LNCaP clone FGC (cell line): ENCODE results near the gene SEMA4B.

ENCODE experiments used
- DNase-seq: peaks from one replicate; pipeline ENCODE4 v3.0.0-alpha.2; 2011; ENCODE audit warnings: low read depth
- H3K4me3 ChIP-seq: 2 replicates; pipeline ENCODE4 v1.5.1; 2011; ENCODE audit warnings: mild to moderate bottlenecking, low read depth, low read length, control low read depth
- TF ChIP-seq, protein P1 (sequence below): IDR thresholded peaks from 2 replicates; pipeline ENCODE4 v1.5.1; 2012; ENCODE audit warnings: mild to moderate bottlenecking; ENCODE audit not compliant: control insufficient read depth, insufficient read depth; ENCODE audit errors: extremely low read depth

SEMA4B gene

DNA sequence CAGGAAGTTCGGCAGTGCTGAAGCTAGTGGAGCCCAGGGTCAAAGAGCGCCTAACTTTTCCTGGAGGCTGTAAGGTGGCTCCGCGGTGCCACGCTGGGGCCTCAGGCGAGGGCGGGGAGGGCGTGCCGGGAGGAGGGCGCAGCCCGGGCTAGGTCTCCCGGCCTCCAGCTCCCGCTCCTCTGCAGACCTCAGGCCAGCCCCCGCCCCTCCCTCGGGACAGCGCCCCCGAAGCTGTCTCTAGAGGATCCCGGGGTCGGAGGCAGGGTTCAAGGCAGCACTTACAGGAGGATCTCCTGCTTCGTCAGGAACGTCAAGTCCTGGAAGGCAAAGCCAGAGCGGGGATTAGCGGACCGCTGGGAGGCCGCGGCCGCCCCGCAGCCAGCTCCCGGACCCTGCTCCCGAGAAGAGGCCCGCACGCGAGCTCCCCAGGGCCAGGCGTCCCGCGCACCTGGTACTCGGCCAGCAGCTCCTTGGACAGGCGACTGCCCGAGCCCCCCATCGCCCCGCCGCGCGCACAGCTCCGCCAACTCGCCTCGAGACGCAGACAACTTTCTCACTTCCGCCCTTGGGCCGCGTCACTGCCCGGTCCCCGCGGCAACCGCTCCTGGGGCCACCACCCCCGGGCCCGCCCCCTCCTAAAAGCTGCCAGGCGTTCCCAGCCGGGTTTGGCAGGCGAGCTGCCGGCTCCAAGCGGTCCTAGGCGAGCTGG is 32.4 kb downstream of the SEMA4B start, which contains the start of gene CIB1:
TSS of gene CIB1 (minus strand) at position 555 of the 709 bp plus-strand sequence. CDS start at position 499, 56 bp downstream.
- peak; percentile 90 for DNase-seq
- TF ChIP-seq, protein P1, sequence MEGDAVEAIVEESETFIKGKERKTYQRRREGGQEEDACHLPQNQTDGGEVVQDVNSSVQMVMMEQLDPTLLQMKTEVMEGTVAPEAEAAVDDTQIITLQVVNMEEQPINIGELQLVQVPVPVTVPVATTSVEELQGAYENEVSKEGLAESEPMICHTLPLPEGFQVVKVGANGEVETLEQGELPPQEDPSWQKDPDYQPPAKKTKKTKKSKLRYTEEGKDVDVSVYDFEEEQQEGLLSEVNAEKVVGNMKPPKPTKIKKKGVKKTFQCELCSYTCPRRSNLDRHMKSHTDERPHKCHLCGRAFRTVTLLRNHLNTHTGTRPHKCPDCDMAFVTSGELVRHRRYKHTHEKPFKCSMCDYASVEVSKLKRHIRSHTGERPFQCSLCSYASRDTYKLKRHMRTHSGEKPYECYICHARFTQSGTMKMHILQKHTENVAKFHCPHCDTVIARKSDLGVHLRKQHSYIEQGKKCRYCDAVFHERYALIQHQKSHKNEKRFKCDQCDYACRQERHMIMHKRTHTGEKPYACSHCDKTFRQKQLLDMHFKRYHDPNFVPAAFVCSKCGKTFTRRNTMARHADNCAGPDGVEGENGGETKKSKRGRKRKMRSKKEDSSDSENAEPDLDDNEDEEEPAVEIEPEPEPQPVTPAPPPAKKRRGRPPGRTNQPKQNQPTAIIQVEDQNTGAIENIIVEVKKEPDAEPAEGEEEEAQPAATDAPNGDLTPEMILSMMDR = no peak; the same call in 1 of the 2 replicates
- H3K4me3 ChIP-seq = peak within 1 kb of the TSS; percentile 94

DNA sequence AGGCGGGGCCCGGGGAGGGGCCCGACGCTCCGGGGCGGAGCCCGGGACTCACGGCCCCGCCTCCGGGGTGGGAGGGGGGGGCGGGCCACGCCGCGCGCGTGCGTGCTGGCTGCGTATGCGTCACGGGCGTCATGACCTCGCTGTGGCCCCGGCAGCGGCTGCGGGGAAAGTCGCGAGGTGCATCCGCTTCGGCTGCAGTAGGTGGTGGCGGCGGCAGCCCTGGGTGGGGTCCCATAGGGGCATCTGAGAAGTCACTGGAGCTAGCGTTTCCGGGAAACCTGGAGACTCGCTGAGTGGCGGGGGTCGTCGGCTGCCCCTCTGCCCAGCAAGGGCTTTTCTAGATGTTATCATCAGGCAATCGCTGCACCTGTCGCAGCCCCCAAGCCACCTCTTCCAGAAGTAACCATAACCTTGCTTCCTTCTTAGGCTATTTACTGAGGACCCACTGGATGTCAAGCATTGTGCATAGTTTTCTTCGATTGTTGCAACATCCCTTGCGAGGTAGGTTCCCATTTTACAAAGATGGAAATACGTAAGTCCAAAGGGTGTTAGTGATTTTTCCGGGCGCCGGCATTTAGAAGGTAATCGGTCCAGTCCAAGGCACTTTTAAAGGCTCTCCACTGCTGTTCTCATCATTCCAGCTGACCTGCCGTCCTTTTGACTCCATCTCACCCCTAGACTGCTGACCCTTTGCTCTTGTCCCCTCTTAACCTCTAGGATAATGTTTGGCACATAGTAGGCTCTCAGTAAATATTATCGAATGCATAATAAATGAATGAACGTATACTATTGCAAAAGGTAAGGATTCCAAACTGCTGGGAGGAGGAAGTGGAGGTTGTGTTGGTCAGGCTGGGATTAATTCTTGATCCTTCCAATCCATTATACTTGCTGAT is 33.2 kb downstream of the SEMA4B start, which contains the start of gene GDPGP1:
TSS of gene GDPGP1 (plus strand) at position 114 of the 893 bp plus-strand sequence. CDS start 6,700 bp downstream, outside the sequence.
- TF ChIP-seq, protein P1 = no peak

DNA sequence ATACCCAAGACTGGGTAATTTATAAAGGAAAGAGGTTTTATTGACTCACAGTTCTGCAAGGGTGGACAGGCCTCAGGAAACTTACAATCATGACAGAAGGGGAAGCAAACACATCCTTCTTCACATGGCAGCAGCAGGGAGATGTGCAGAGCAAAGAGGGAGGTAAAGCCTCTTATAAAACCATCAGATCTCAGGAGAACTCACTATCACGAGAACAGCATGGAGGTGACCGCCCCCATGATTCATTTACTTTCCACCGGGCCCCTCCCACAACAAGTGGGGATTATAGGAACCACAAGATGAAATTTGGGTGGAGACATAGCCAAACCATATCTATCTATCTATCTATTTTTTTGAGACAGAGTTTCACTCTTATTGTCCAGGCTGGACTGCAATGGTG is 38.2 kb downstream of the SEMA4B start:
- no peak for DNase-seq
- H3K4me3 ChIP-seq = no peak overlapping the region
- TF ChIP-seq, protein P1 = no peak

More for the DNA sequence above, 33.2 kb downstream of the SEMA4B start, which contains the start of gene GDPGP1:
- H3K4me3 ChIP-seq = peak within 1 kb of the TSS; percentile 94
- DNase-seq = no peak

DNA sequence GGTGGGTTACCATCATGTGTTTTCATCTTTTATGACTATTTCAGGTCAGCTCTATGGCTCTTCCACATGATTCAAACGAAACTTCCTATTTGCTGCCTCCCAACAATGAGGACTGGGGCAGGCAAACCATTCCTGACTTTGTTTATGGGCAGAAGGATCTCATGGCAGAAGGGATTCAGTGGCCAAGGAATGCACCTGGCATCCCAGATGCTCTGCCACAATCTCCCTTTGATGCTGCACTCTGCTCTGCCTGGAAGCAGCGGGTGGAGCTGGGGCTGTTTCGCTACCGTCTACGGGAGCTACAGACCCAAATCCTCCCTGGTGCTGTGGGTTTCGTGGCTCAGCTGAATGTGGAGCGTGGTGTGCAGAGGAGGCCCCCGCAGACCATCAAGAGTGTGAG is 39.7 kb downstream of the SEMA4B start:
- no peak for DNase-seq
- H3K4me3 ChIP-seq = no peak overlapping the region
- TF ChIP-seq, protein P1 = no peak

DNA sequence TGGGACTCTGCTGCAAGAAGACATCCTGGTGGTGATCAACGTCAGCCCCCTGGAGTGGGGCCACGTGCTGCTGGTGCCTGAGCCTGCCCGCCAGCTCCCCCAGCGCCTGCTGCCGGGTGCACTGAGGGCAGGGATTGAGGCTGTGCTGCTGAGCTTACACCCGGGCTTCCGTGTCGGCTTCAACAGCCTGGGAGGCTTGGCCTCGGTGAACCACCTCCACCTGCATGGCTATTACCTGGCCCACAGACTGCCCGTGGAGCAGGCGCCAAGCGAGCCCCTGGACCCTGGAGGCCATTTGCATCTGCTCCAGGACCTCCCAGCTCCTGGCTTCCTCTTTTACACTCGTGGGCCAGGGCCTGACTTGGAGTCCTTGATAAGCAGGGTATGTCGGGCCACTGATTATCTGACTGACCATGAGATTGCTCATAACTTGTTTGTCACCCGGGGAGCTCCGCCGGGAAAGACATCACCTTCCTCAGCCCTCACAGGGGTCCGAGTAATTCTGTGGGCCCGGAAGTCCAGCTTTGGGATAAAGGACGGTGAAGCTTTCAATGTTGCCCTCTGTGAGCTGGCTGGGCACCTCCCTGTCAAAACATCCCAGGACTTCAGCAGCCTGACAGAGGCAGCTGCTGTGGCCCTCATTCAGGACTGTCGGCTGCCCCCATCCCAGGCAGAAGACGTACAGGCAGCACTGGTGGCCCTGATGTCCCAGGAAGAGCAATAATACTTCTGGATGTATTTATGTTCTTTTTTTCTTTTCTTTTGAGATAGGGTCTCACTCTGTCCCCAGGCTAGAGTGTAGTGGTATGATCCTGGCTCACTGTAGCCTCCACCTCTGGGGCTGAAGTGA is 40.4 kb downstream of the SEMA4B start:
- no peak for DNase-seq
- H3K4me3 ChIP-seq = no peak overlapping the region
- TF ChIP-seq, protein P1 = no peak

DNA sequence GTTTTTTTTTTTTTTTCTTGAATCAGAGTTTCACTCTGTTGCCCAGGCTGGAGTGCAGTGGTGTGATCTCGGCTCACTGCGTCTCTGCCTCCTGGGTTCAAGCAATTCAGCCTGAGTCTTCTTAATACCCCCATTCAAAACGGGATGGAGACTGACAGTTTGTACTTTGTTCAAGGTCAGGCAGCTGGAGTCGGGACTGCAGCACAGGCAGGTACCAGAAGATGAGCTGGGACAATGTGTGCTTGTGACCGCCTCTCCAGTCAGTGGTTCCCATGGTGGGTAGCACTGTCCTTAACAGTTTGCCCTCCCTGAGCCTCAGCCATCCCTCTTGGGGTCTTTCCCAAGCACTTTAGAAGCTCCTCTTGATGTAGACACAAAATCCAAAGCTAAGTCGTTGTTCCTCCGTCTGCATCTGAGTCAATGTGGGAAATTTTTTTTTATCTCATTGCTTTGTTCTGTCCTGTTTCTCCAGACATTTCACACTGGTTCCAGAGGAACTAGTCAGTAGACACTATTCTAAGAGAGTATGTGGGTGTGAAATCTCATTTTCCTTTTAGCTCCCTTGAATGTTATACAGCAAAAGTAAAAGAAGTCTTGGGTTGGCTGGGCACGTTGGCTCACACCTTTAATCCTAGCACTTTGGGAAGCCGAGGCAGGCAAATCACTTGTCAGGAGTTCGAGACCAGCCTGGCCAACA is 43.0 kb downstream of the SEMA4B start:
- H3K4me3 ChIP-seq = no peak overlapping the region
- no peak for DNase-seq
- TF ChIP-seq, protein P1 = no peak
